NCI-H345 treated with DMSO at 0.1 percent for 48 hours (cell line): Measurements from ENCODE around the gene TRAPPC10.

ENCODE experiments used
- DNase-seq: peaks from one replicate; lab custom pipeline; 2025; ENCODE audit not compliant: unreplicated experiment; lab: John Stamatoyannopoulos, UW

TRAPPC10 gene

GRCh38 chr21:44011579-44012473 is at the start of gene TRAPPC10:
Gene TRAPPC10, plus strand, starts transcription at chr21:44012309. Its CDS starts 185 bp downstream, at chr21:44012494.
- peak; percentile 73 for DNase-seq

- no peak for DNase-seq
These were observed 46.1 kb upstream of the TRAPPC10 start for GRCh38 chr21:43965911-43966585.

- DNase-seq, result no peak
These were observed 45.1 kb upstream of the TRAPPC10 start for GRCh38 chr21:43966946-43967512.

- DNase-seq, result no peak
These were observed 44.1 kb upstream of the TRAPPC10 start for GRCh38 chr21:43967981-43968380.

GRCh38 chr21:43968410-43969114 is 43.5 kb upstream of the TRAPPC10 start:
- DNase-seq, result no peak

GRCh38 chr21:43969115-43969444 is 43.0 kb upstream of the TRAPPC10 start:
- DNase-seq, result no peak

GRCh38 chr21:43970551-43970950 is 41.6 kb upstream of the TRAPPC10 start:
- DNase-seq, result no peak

GRCh38 chr21:43971201-43971991 is 40.7 kb upstream of the TRAPPC10 start:
- DNase-seq, result no peak

GRCh38 chr21:43971992-43972255 is 40.2 kb upstream of the TRAPPC10 start:
- no peak for DNase-seq

GRCh38 chr21:43972850-43973633 is 39.1 kb upstream of the TRAPPC10 start:
- DNase-seq, result no peak

GRCh38 chr21:43973634-43973955 is 38.5 kb upstream of the TRAPPC10 start:
- no peak for DNase-seq

GRCh38 chr21:43974791-43975468 is 37.2 kb upstream of the TRAPPC10 start:
- DNase-seq, result no peak

GRCh38 chr21:43975469-43976098 is 36.5 kb upstream of the TRAPPC10 start:
- DNase-seq, result peak; percentile 31

- no peak for DNase-seq
These were observed 35.4 kb upstream of the TRAPPC10 start for GRCh38 chr21:43976661-43977060.

- DNase-seq, result no peak
These were observed 34.0 kb upstream of the TRAPPC10 start for GRCh38 chr21:43978060-43978459.

- no peak for DNase-seq
These were observed 32.5 kb upstream of the TRAPPC10 start for GRCh38 chr21:43979654-43980053.

- no peak for DNase-seq
These were observed 30.8 kb upstream of the TRAPPC10 start for GRCh38 chr21:43981151-43981870.

GRCh38 chr21:43981871-43982210 is 30.3 kb upstream of the TRAPPC10 start:
- DNase-seq, result no peak
